ENCODE results near the gene MMP3.

MMP3 gene

GRCh38 chr11:102788334-102788995 is 54.9 kb downstream of the MMP3 start:
- no peak for DNase-seq
